ENCODE measurements around the gene ATPAF2. TPM values are rescaled to one million over a fixed set of nuclear protein-coding genes. Genes with fewer than 3 reads are reported as not detected.

The ATPAF2 gene
- total RNA-seq, 1 experiment from 2014 or later: 18.6 TPM

DNA sequence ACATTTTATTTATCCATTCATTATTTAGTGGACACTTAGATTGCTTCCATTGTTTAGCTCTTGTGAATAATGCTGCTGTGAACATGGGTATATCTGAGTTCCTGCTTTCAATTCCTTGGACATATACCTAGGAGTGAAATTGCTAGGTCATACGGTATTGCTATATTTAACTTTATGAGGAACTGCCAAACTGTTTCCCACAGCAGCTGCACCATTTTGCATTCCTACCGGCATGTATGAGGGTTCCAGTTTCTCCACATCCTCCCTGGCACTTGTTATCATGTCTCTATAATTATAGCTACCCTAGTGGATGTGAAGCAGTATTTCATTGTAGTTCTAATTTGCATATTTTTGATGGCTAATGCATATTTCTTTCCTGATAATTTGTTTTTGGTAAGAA lies 25.1 kb upstream of the ATPAF2 start:
- POLR2A ChIA-PET: no interaction called here
- DNase-seq (ENCODE audit: unreplicated experiment): no peak
- peaks cover 28% of the 10 kb centered on the region for H3K36me3 Mint-ChIP-seq (ENCODE audit: insufficient read depth, unreplicated experiment)
- BruUV-seq (replicated peaks): no TSS peak
- H3K4me3 Mint-ChIP-seq (ENCODE audit: unreplicated experiment): no peak overlapping the region
- CTCF ChIA-PET: interaction anchor here (0.6 to 0.7 kb wide), 2 partner anchors 15 to 486 kb away, joined by 3 to 5 read pairs; no protein-coding TSS in a partner anchor
- no peaks in the 10 kb centered on the region for H3K4me1 Mint-ChIP-seq (ENCODE audit: insufficient read depth, unreplicated experiment)
- TF ChIP-seq, protein P1, sequence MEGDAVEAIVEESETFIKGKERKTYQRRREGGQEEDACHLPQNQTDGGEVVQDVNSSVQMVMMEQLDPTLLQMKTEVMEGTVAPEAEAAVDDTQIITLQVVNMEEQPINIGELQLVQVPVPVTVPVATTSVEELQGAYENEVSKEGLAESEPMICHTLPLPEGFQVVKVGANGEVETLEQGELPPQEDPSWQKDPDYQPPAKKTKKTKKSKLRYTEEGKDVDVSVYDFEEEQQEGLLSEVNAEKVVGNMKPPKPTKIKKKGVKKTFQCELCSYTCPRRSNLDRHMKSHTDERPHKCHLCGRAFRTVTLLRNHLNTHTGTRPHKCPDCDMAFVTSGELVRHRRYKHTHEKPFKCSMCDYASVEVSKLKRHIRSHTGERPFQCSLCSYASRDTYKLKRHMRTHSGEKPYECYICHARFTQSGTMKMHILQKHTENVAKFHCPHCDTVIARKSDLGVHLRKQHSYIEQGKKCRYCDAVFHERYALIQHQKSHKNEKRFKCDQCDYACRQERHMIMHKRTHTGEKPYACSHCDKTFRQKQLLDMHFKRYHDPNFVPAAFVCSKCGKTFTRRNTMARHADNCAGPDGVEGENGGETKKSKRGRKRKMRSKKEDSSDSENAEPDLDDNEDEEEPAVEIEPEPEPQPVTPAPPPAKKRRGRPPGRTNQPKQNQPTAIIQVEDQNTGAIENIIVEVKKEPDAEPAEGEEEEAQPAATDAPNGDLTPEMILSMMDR (IDR thresholded peaks at IDR 0.05; ENCODE audit: unreplicated experiment): no peak
- intact Hi-C loops (cut with micrococcal nuclease): no loop called here
- no peak overlapping the region for H3K27ac Mint-ChIP-seq (ENCODE audit: low read depth, unreplicated experiment)
- no peaks in the 10 kb centered on the region for H3K27me3 Mint-ChIP-seq (ENCODE audit: insufficient read depth, unreplicated experiment)
- H3K9me3 Mint-ChIP-seq (ENCODE audit: unreplicated experiment): no peaks in the 10 kb centered on the region

DNA sequence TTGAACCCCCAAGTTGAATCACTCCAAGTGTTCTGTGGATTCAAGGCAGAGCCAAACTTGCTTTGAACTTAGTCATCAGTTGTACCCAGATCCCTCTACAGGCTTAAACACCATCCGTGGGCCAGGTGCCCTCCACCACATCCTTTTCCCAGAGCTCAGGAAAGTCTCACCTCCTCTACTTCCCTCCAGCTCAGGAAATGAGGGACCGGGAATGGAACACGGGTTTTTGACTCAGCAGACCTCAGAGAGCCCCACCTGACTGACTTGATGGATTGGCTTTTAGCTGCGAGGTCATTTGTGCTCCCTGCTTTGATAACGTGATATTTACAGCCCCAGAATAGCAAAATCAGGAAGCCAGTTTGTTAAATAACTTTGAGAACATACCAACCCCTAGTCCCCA lies 20.3 kb upstream of the ATPAF2 start:
- H3K9me3 Mint-ChIP-seq (ENCODE audit: unreplicated experiment): no peaks in the 10 kb centered on the region
- no peak overlapping the region for H3K4me3 Mint-ChIP-seq (ENCODE audit: unreplicated experiment)
- H3K4me1 Mint-ChIP-seq (ENCODE audit: insufficient read depth, unreplicated experiment): no peaks in the 10 kb centered on the region
- no peak for DNase-seq (ENCODE audit: unreplicated experiment)
- H3K27ac Mint-ChIP-seq (ENCODE audit: low read depth, unreplicated experiment): no peak overlapping the region
- H3K36me3 Mint-ChIP-seq (ENCODE audit: insufficient read depth, unreplicated experiment): peaks cover 59% of the 10 kb centered on the region
- CTCF ChIA-PET: interaction anchor here (0.8 kb wide), 1 partner anchor 239 kb away, joined by 3 read pairs; no protein-coding TSS in a partner anchor
- BruUV-seq (replicated peaks): no TSS peak
- intact Hi-C loops (cut with micrococcal nuclease): no loop called here
- POLR2A ChIA-PET: interaction anchor here (0.7 to 1.7 kb wide), 2 partner anchors 11 to 13 kb away, joined by 4 to 11 read pairs; no protein-coding TSS in a partner anchor
- H3K27me3 Mint-ChIP-seq (ENCODE audit: insufficient read depth, unreplicated experiment): no peaks in the 10 kb centered on the region
- TF ChIP-seq, protein P1 (IDR thresholded peaks at IDR 0.05; ENCODE audit: unreplicated experiment): no peak

DNA sequence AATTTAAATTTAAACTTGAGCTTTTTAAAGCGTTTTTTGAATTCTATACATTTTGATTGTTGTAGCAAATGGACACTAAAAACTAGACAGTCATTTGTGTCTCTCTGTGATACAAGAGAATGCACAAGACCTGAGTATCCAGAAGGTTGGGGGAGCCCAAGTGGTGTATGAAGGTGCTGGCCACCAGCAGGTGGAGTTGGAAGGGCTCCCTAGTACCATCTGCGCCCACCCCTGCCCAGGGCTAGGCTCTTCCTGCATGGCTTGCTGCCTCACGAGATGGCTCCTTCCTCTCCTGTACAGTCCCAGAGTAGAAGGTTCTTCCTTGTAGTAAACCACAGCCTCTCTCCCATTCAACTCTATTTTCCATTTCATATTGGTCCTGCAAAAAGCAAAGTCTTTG lies 17.2 kb upstream of the ATPAF2 start:
- TF ChIP-seq, protein P1 (IDR thresholded peaks at IDR 0.05; ENCODE audit: unreplicated experiment): no peak
- no peaks in the 10 kb centered on the region for H3K4me1 Mint-ChIP-seq (ENCODE audit: insufficient read depth, unreplicated experiment)
- POLR2A ChIA-PET: no interaction called here
- no peak for DNase-seq (ENCODE audit: unreplicated experiment)
- H3K36me3 Mint-ChIP-seq (ENCODE audit: insufficient read depth, unreplicated experiment): peaks cover 55% of the 10 kb centered on the region
- intact Hi-C loops (cut with micrococcal nuclease): no loop called here
- no peaks in the 10 kb centered on the region for H3K9me3 Mint-ChIP-seq (ENCODE audit: unreplicated experiment)
- H3K4me3 Mint-ChIP-seq (ENCODE audit: unreplicated experiment): no peak overlapping the region
- no peak overlapping the region for H3K27ac Mint-ChIP-seq (ENCODE audit: low read depth, unreplicated experiment)
- no TSS peak for BruUV-seq (replicated peaks)
- CTCF ChIA-PET: no interaction called here
- no peaks in the 10 kb centered on the region for H3K27me3 Mint-ChIP-seq (ENCODE audit: insufficient read depth, unreplicated experiment)

DNA sequence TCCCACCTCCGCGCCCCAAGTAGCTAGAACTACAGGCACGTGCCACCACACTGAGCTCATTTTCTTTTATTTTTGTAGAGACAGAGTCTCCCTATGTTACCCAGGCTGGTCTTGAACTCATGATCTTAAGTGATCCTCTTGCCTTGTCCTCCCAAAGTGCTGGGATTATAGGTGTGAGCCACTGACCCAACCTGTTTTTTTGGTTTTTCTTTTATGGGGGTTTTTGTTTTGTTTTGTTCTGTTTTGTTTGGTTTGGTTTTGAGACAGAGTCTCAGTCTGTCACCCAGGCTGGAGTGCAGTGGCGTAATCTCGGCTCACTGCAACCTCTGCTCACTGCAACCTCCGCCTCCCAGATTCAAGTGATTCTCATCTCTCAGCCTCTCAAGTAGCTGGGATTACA lies 16.6 kb upstream of the ATPAF2 start:
- Mint-ChIP-seq H3K27me3 (ENCODE audit: insufficient read depth, unreplicated experiment) (no peaks in the 10 kb centered on the region), H3K27ac (ENCODE audit: low read depth, unreplicated experiment) (no peak overlapping the region), H3K4me3 (ENCODE audit: unreplicated experiment) (no peak overlapping the region), H3K4me1 (ENCODE audit: insufficient read depth, unreplicated experiment) (no peaks in the 10 kb centered on the region), H3K9me3 (ENCODE audit: unreplicated experiment) (no peaks in the 10 kb centered on the region), H3K36me3 (ENCODE audit: insufficient read depth, unreplicated experiment) (peaks cover 55% of the 10 kb centered on the region)
- POLR2A ChIA-PET: no interaction called here
- intact Hi-C loops (cut with micrococcal nuclease): no loop called here
- DNase-seq (ENCODE audit: unreplicated experiment): no peak
- CTCF ChIA-PET: no interaction called here
- no TSS peak for BruUV-seq (replicated peaks)
- TF ChIP-seq, protein P1 (IDR thresholded peaks at IDR 0.05; ENCODE audit: unreplicated experiment): no peak
